K562 (cell line): ENCODE measurements around the gene COL1A1. TPM values are rescaled to one million over a fixed set of nuclear protein-coding genes. Genes with fewer than 3 reads are reported as not detected.
A peak's percentile ranks its signal among the peaks of the same experiment; 100 is the strongest.

Source experiments
- HNRNPL ChIP-seq: fragments of 200-400 bp; formaldehyde crosslinking; IDR thresholded peaks from 2 replicates; pipeline ENCODE4 v1.6.1; 2017; ENCODE audit warnings: low read depth, mild to moderate bottlenecking, low read length
- JUN ChIP-seq, 2 experiments: sonication (generic) in 1 of 2; formaldehyde crosslinking in 1 of 2; IDR thresholded peaks; 2 replicates each; pipeline versions ENCODE4 v1.6.1 to v1.8.0; 2012 to 2022; ENCODE audit warnings: borderline replicate concordance in 2 of 2, mild to moderate bottlenecking in 2 of 2, improper control_type of control experiment in 1 of 2, low read depth in 1 of 2, low read length in 1 of 2, missing genetic modification reagents in 1 of 2
- MEF2A ChIP-seq: IDR thresholded peaks from 2 replicates; pipeline ENCODE4 v1.6.1; 2011; ENCODE audit warnings: low read depth, mild to moderate bottlenecking, low read length, moderate library complexity; ENCODE audit not compliant: control insufficient read depth
- NONO ChIP-seq, 2 experiments: fragments of 200-400 bp in 1 of 2; fragments of 450-650 bp in 1 of 2; formaldehyde crosslinking in 1 of 2; IDR thresholded peaks; 2 replicates each; pipeline ENCODE4 v1.6.1; 2017; ENCODE audit warnings: low read depth in 2 of 2, mild to moderate bottlenecking in 2 of 2, moderate library complexity in 2 of 2, low read length in 1 of 2
- NRF1 ChIP-seq, 2 experiments: fragments of 450-650 bp; IDR thresholded peaks in 1 of 2; conservative IDR thresholded peaks in 1 of 2; 2 replicates each; pipeline ENCODE4 v1.6.1; 2014; ENCODE audit warnings: mild to moderate bottlenecking in 2 of 2
- PHF21A ChIP-seq: fragments of 450-650 bp; IDR thresholded peaks from 2 replicates; pipeline ENCODE4 v1.6.1; 2017; ENCODE audit warnings: low read depth, borderline replicate concordance
- PPARD ChIP-seq: fragments of 250-450 bp; sonication (Bioruptor Pico); IDR thresholded peaks from 2 replicates; pipeline ENCODE4 v1.8.0; 2022; ENCODE audit warnings: inconsistent platforms, mild to moderate bottlenecking, moderate library complexity
- PRMT5 ChIP-seq: sonication (generic); formaldehyde crosslinking; IDR thresholded peaks from 2 replicates; pipeline ENCODE4 v1.5.0; 2020; ENCODE audit warnings: missing genetic modification reagents
- THAP12 ChIP-seq: fragments of 250-450 bp; sonication (Bioruptor Pico); IDR thresholded peaks from 2 replicates; pipeline ENCODE4 v1.9.0; 2021; ENCODE audit warnings: mild to moderate bottlenecking, inconsistent platforms
- ZHX1 ChIP-seq: fragments of 150-350 bp; conservative IDR thresholded peaks from 2 replicates; pipeline ENCODE4 v1.6.1; 2014; ENCODE audit warnings: low read length
- ZMIZ1 ChIP-seq, 2 experiments: fragments of 150-350 bp in 1 of 2; IDR thresholded peaks; 2 replicates each; pipeline ENCODE4 v1.6.1; 2012 to 2016; ENCODE audit warnings: low read depth in 2 of 2, low read length in 2 of 2, mild to moderate bottlenecking in 1 of 2, moderate library complexity in 1 of 2
- ZNF655 ChIP-seq: fragments of 250-450 bp; sonication (Bioruptor Pico); IDR thresholded peaks from 2 replicates; pipeline ENCODE4 v1.5.0; 2021
- polyA plus RNA-seq, 8 experiments: library from polyadenylated mRNA; depleted of rRNA in 4 of 8; stranded (reverse) in 5 of 8; unstranded in 3 of 8; fragments of >200 nt; fragmentation: Nextera tagmentation in 2 of 8; fragmentation: Illumina TruSeq in 1 of 8; extraction: Ambion mirVana in 2 of 8; extraction: Trizol in 1 of 8; gene quantifications; 2 replicates each; pipeline versions ENCODE4 v1.2.1 to v1.2.3, GENCODE V29; 2011 to 2014; ENCODE audit warnings: inconsistent platforms in 1 of 8, missing spikeins in 1 of 8
- total RNA-seq, 7 experiments: library from RNA; depleted of rRNA in 6 of 7; stranded (reverse); fragments of >200 nt in 6 of 7; fragmentation: Illumina TruSeq in 2 of 7; extraction: Trizol in 2 of 7; gene quantifications; 2 replicates each; pipeline versions ENCODE4 v1.2.1 to v1.2.3, GENCODE V29; 2011 to 2021; ENCODE audit warnings: low replicate concordance in 1 of 7

Gene COL1A1
- total and polyA plus RNA-seq, 9 of the 15 experiments (the other 6 are each of a cell fraction or from before 2014, with no cell fraction given), result 0.04 to 3.4 (median 0.18) TPM

GRCh38 chr17:50161023-50161910, 40.2 kb downstream of the COL1A1 start (continued):
- TF ChIP-seq ZHX1, result no peak
- TF ChIP-seq PRMT5 (CRISPR knock-in tag), result no peak
- no peak for TF ChIP-seq HNRNPL
- TF ChIP-seq ZMIZ1 (IDR thresholded peaks at IDR 0.05; ENCODE audit: low read depth in 2 of 2, low read length in 2 of 2), result 0 out of 4 replicates have a peak, but pooled peaks of 1 of the 2 experiments have one; percentile 23
- TF ChIP-seq MEF2A, result no peak
- TF ChIP-seq THAP12 (CRISPR knock-in tag), result 0 out of 2 replicates have a peak, but pooled peaks have one; percentile 38
- no peak for TF ChIP-seq PPARD (CRISPR knock-in tag)
- TF ChIP-seq NRF1 (conservative IDR thresholded peaks at IDR 0.05 in 1 of 2, IDR thresholded peaks at IDR 0.05 in 1 of 2), result peak; percentile 94 to 96
- TF ChIP-seq ZNF655 (CRISPR knock-in tag), result no peak
- peak in 1 of 2 experiments; percentile 37; a peak in 1 of 4 replicates for TF ChIP-seq NONO (IDR thresholded peaks at IDR 0.05; ENCODE audit: low read depth in 2 of 2, low read length in 1 of 2)
- peak; percentile 29; the same call in 1 of the 2 replicates for TF ChIP-seq PHF21A
- TF ChIP-seq JUN (IDR thresholded peaks at IDR 0.05; ENCODE audit: borderline replicate concordance, low read depth, low read length), result 0 out of 2 replicates have a peak, but pooled peaks have one; percentile 34
- TF ChIP-seq JUN (CRISPR knock-in tag; IDR thresholded peaks at IDR 0.05; ENCODE audit: borderline replicate concordance), result 0 out of 2 replicates have a peak, but pooled peaks have one; percentile 8
